ENCODE results near the gene SIRT2. TPM values are rescaled to one million over a fixed set of nuclear protein-coding genes. Genes with fewer than 3 reads are reported as not detected.

The SIRT2 gene
- total and polyA plus RNA-seq, 2 of the 8 experiments (the other 6 are each of a cell fraction or from before 2014, with no cell fraction given): 6.5 to 10.0 TPM

- TF ChIP-seq CBX8 (IDR thresholded peaks at IDR 0.05; ENCODE audit: borderline replicate concordance, low read depth, low read length) (no peak), YY1 (IDR thresholded peaks at IDR 0.05; ENCODE audit: low read depth, low read length) (no peak), SUZ12 (IDR thresholded peaks at IDR 0.05; ENCODE audit: low read length) (no peak), CHD7 (IDR thresholded peaks at IDR 0.05; ENCODE audit: insufficient replicate concordance, low read length) (no peak), MAFK (IDR thresholded peaks at IDR 0.05; ENCODE audit: low read depth, low read length) (no peak), SRF (IDR thresholded peaks at IDR 0.05; ENCODE audit: low read depth, low read length) (no peak), KDM1A (IDR thresholded peaks at IDR 0.05; ENCODE audit: borderline replicate concordance, low read length) (no peak), ATF2 (IDR thresholded peaks at IDR 0.05; ENCODE audit: low read length) (no peak)
Observed at GRCh38 chr19:38852231-38853044, 47.0 kb downstream of the SIRT2 start (continued).

Data from H1 (cell line).